Left cardiac atrium (tissue), 4 donors: ENCODE data around the gene AVL9. TPM values are rescaled to one million over a fixed set of nuclear protein-coding genes. Genes with fewer than 3 reads are reported as not detected.
"Not testable (repeated sequence)": the region's sequence is repeated elsewhere in the genome, so short reads cannot be mapped to it uniquely, and the experiment has no call there.

Source experiments
- ATAC-seq, 2 donors: fragments of 200-7000 bp; cut with Tn5 transposase; one replicate each; pipeline ENCODE4 v1.9.1; 2020; ENCODE audit warnings: mild to moderate bottlenecking in 2 of 2, moderate library complexity in 2 of 2
- DNase-seq: peaks from one replicate; pipeline ENCODE4 v3.0.0-alpha.2; 2020
- intact Hi-C, 2 donors: fragments of 100-400 bp; cut with DNase I; formaldehyde crosslinking; loops; one replicate each; pipeline versions ENCODE4 v1.14.1 to v1.15.1; 2022 to 2023
- total RNA-seq, 2 donors: library from RNA; stranded (reverse); fragmentation: NEBNext Ultra II Directional; extraction: Animal tissue kit (Norgen Biotek cat#: 25700); gene quantifications; one replicate each; pipeline ENCODE4 v1.2.1, GENCODE V29; 2021
- donor health status: DM: no; HTN: yes; CAD: no.
- donor health status: DM: no; HTN: yes; CAD: no; lungs with severe emphysema.
- donor health status: DM: yes; HTN: yes; CAD: no.
- donor health status: Dilated cardiomyopathy.

Gene AVL9
- total RNA-seq, 2 donors from 2014 or later = 14.6 to 24.1 TPM

- no peak for DNase-seq
- ATAC-seq = no peak
- intact Hi-C loops = no loop called here
Measured at GRCh38 chr7:32489788-32490126, 5.5 kb upstream of the AVL9 start.

- ATAC-seq = peak; percentile 90 to 92
- intact Hi-C loops = no loop called here
- DNase-seq = peak; percentile 96
Measured at GRCh38 chr7:32490127-32490796, 5.0 kb upstream of the AVL9 start, which contains the start of gene LSM5. LSM5 (minus strand) TSS chr7:32490380; CDS start chr7:32490365, 15 bp downstream.

DNA sequence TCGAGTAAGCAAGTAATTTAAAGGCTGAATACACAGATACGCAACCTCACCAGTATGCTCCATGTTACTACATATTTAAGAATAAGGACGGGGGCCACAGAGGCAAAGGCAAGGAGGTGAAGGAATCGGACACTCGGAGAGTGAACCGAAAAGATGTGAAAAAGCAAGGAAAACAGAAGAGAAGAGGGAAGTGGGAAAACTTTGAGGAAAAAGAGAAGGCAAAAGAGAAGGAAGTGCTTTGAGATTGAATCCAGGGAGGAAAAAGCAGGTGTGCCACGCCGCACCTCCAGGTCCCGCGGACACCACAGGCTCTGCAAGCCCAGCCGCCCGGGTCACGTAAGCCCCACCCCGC, 367 bp upstream of the AVL9 start:
- intact Hi-C loops = no loop called here
- no peak for DNase-seq
- peak in 1 of 2 donors; percentile 4 for ATAC-seq

- intact Hi-C loops = no loop called here
- ATAC-seq (no peak), DNase-seq (no peak)
Measured at GRCh38 chr7:32496052-32496813, 944 bp downstream of the AVL9 start.

GRCh38 chr7:32499755-32500154, 4.5 kb downstream of the AVL9 start:
- intact Hi-C loops = loop anchor here in 1 of 2 donors (10.0 kb wide), 1 partner anchor 85 kb away; no protein-coding TSS in a partner anchor
- not testable (repeated sequence) for ATAC-seq, DNase-seq

GRCh38 chr7:32500216-32500615, 4.9 kb downstream of the AVL9 start:
- intact Hi-C loops = loop anchor here in 1 of 2 donors (10.0 kb wide), 1 partner anchor 85 kb away; no protein-coding TSS in a partner anchor
- not testable (repeated sequence) for ATAC-seq

GRCh38 chr7:32500922-32501341, 5.6 kb downstream of the AVL9 start:
- peak; percentile 34 to 60 for ATAC-seq
- intact Hi-C loops = loop anchor here in 1 of 2 donors (10.0 kb wide), 1 partner anchor 84 kb away; no protein-coding TSS in a partner anchor

More at GRCh38 chr7:32500216-32500615, 4.9 kb downstream of the AVL9 start:
- DNase-seq = not testable (repeated sequence)

GRCh38 chr7:32501522-32501921, 6.2 kb downstream of the AVL9 start:
- DNase-seq = no peak
- intact Hi-C loops = loop anchor here in 1 of 2 donors (10.0 kb wide), 1 partner anchor 83 kb away; no protein-coding TSS in a partner anchor
- ATAC-seq = peak in 1 of 2 donors; percentile 41

More at GRCh38 chr7:32500922-32501341, 5.6 kb downstream of the AVL9 start:
- no peak for DNase-seq

DNA sequence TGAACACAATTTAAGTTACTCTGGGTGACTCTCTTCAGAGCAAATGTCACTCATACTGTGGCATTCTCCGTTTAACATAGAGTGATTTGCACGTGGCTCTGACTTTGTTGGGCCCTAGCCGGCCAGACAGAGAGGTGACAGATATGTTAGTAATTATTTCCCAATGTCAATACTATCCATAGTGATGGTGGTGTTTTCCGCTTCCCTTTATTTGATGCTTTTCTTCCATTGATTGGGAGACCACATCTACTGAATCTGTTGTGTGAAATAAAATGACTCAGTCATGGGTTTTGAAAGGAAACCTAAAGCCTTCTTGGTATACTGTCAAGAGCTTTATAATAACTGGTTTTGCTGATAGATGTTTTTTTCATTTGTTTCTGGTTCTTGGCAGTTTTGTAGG, 7.4 kb downstream of the AVL9 start:
- intact Hi-C loops = loop anchor here in 1 of 2 donors (10.0 kb wide), 1 partner anchor 82 kb away; no protein-coding TSS in a partner anchor
- DNase-seq = no peak
- ATAC-seq = no peak

- no peak for DNase-seq
- intact Hi-C loops = loop anchor here in 1 of 2 donors (10.0 kb wide), 1 partner anchor 78 kb away; no protein-coding TSS in a partner anchor
Measured at GRCh38 chr7:32506266-32507054, 11.2 kb downstream of the AVL9 start.

DNA sequence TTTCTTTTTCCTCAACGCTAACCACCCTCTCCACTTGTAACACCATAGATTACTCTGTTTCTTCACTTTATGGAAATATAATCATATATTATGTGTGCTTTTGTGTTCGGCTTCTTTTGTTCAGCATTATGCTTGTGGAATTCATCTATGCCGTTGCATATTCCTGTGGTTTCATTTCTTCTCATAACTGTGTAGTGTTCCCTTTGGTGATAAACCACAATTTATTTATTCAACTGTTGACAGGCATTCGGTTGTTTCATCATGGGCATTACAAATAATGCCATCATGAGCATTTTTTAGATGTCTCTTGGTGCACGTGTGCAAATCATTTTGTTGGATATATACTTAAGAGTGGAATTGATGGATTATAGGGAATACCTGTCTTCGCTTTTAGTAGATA, 12.1 kb downstream of the AVL9 start:
- ATAC-seq (no peak), DNase-seq (no peak)
- intact Hi-C loops = loop anchor here in 1 of 2 donors (10.0 kb wide), 1 partner anchor 77 kb away; no protein-coding TSS in a partner anchor

More at GRCh38 chr7:32506266-32507054, 11.2 kb downstream of the AVL9 start:
- peak in 1 of 2 donors; percentile 72 for ATAC-seq

DNA sequence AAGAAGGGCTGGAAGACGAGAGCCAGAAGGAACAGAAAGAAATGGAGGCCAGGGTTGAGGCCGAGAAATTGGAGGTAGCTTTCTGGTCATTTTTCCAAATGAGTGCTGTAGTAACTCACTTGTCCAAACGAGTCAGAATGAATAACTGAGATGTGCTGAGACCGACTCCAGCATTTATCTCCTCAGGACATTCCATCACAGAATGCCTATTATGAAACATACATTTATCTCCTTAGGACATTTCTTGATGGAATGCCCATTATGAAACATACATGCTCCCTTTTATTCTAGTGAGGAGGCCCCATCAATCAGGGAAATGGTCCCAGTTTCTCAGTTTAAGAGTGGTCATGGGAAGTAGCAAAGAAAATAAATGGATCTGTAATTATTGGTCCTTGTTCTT, 16.5 kb downstream of the AVL9 start:
- no peak for DNase-seq
- no peak for ATAC-seq
- intact Hi-C loops = no loop called here

GRCh38 chr7:32513210-32513609, 17.9 kb downstream of the AVL9 start:
- intact Hi-C loops = no loop called here
- DNase-seq (no peak), ATAC-seq (no peak)

- DNase-seq (no peak), ATAC-seq (no peak)
- intact Hi-C loops = no loop called here
Measured at GRCh38 chr7:32515890-32516550, 20.7 kb downstream of the AVL9 start.

- DNase-seq (no peak), ATAC-seq (peak in 1 of 2 donors; percentile 62)
- intact Hi-C loops = no loop called here
Measured at GRCh38 chr7:32516551-32517100, 21.3 kb downstream of the AVL9 start.

- intact Hi-C loops = no loop called here
- DNase-seq = no peak
- ATAC-seq = no peak
Measured at GRCh38 chr7:32518534-32519140, 23.3 kb downstream of the AVL9 start.

DNA sequence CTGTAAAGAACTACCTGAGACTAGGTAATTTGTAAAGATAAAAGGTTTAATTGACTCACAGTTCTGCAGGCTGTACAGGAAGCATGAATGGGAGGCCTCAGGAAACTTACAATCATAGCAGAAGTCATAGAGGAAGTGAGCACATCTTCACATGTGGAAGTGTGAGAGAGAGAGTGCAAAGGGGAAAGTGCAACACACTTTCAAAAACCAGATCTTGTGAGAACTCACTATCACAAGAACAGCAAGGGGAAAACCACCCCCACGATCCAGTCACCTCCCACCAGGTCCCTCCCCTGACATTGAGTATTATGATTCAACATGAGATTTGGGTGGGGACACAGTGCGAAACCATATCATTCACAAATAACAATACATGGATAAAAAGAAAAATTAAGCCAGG, 24.5 kb downstream of the AVL9 start:
- DNase-seq = no peak
- intact Hi-C loops = no loop called here

More for the DNA sequence above, 24.5 kb downstream of the AVL9 start:
- ATAC-seq = no peak
